Hepatocyte (in vitro differentiated cells): ENCODE data around the gene CIZ1. TPM values are rescaled to one million over a fixed set of nuclear protein-coding genes. Genes with fewer than 3 reads are reported as not detected.

Source experiments
- DNase-seq: peaks from one replicate; pipeline ENCODE4 v3.0.0-alpha.2; 2016; ENCODE audit warnings: low spot score
- H2AFZ ChIP-seq: fragments of 200-600 bp; sonication (generic); 2 replicates; pipeline ENCODE4 v1.6.0; 2016; ENCODE audit warnings: antibody characterized with exemption, mild to moderate bottlenecking
- H3K27ac ChIP-seq: fragments of 200-600 bp; sonication (generic); 2 replicates; pipeline ENCODE4 v1.5.1; 2016; ENCODE audit warnings: mild to moderate bottlenecking
- H3K27me3 ChIP-seq: fragments of 200-600 bp; sonication (generic); 2 replicates; pipeline ENCODE4 v1.6.1; 2016
- H3K36me3 ChIP-seq: fragments of 200-600 bp; sonication (generic); replicated peaks from 2 replicates; pipeline ENCODE4 v1.5.1; 2016; ENCODE audit warnings: low read depth; ENCODE audit not compliant: insufficient read depth
- H3K4me1 ChIP-seq: fragments of 200-600 bp; sonication (generic); 2 replicates; pipeline ENCODE4 v1.5.1; 2016; ENCODE audit warnings: mild to moderate bottlenecking, moderate library complexity; ENCODE audit not compliant: insufficient read depth
- H3K4me2 ChIP-seq: fragments of 200-600 bp; sonication (generic); 2 replicates; pipeline ENCODE4 v1.6.0; 2016
- H3K4me3 ChIP-seq: fragments of 200-600 bp; sonication (generic); 2 replicates; pipeline ENCODE4 v1.5.1; 2016; ENCODE audit warnings: mild to moderate bottlenecking
- H3K79me2 ChIP-seq: fragments of 200-600 bp; sonication (generic); 2 replicates; pipeline ENCODE4 v1.6.0; 2017; ENCODE audit warnings: mild to moderate bottlenecking
- H3K9me2 ChIP-seq: fragments of 200-600 bp; sonication (generic); replicated peaks from 2 replicates; pipeline ENCODE4 v1.6.0; 2017; ENCODE audit warnings: mild to moderate bottlenecking; ENCODE audit not compliant: insufficient read depth
- H3K9me3 ChIP-seq: fragments of 200-600 bp; sonication (generic); 2 replicates; pipeline ENCODE4 v1.5.1; 2016; ENCODE audit warnings: low read depth, mild to moderate bottlenecking
- H4K20me1 ChIP-seq: fragments of 200-600 bp; sonication (generic); 2 replicates; pipeline ENCODE4 v1.6.0; 2016; ENCODE audit warnings: mild to moderate bottlenecking; ENCODE audit not compliant: insufficient read depth, poor library complexity, severe bottlenecking
- EZH2 ChIP-seq: fragments of 200-600 bp; sonication (generic); IDR thresholded peaks from 2 replicates; pipeline ENCODE4 v1.6.1; 2016; ENCODE audit warnings: antibody characterized with exemption, mild to moderate bottlenecking, borderline replicate concordance
- EZH2phosphoT487 ChIP-seq: fragments of 200-600 bp; sonication (generic); IDR thresholded peaks from one replicate; pipeline ENCODE4 v1.6.1; 2018; ENCODE audit warnings: antibody characterized with exemption, mild to moderate bottlenecking, low read depth, moderate library complexity; ENCODE audit not compliant: unreplicated experiment, severe bottlenecking
- WGBS: methylation state at CpG from one replicate; pipeline ENCODE4 v1.1.6; 2016; ENCODE audit warnings: low lambda C conversion rate; ENCODE audit errors: missing lambda C conversion rate; 5-methylcytosine and 5-hydroxymethylcytosine counted together
- polyA plus RNA-seq: library from polyadenylated mRNA; unstranded; fragments of >200 nt; fragmentation: Nextera tagmentation; extraction: Ambion mirVana; gene quantifications from 2 replicates; pipeline ENCODE4 v1.2.1, GENCODE V29; 2016
- total RNA-seq: library from RNA; depleted of rRNA; stranded (reverse); fragments of >200 nt; gene quantifications from 2 replicates; pipeline ENCODE4 v1.2.3, GENCODE V29; 2014
- TF ChIP-seq, protein P1 (sequence below): fragments of 200-600 bp; sonication (generic); IDR thresholded peaks from 2 replicates; pipeline ENCODE4 v1.5.1; 2016; ENCODE audit warnings: antibody characterized with exemption, mild to moderate bottlenecking; ENCODE audit not compliant: poor library complexity

CIZ1 gene
- total and polyA plus RNA-seq, 2 experiments from 2014 or later = 31.0 to 85.6 TPM

DNA sequence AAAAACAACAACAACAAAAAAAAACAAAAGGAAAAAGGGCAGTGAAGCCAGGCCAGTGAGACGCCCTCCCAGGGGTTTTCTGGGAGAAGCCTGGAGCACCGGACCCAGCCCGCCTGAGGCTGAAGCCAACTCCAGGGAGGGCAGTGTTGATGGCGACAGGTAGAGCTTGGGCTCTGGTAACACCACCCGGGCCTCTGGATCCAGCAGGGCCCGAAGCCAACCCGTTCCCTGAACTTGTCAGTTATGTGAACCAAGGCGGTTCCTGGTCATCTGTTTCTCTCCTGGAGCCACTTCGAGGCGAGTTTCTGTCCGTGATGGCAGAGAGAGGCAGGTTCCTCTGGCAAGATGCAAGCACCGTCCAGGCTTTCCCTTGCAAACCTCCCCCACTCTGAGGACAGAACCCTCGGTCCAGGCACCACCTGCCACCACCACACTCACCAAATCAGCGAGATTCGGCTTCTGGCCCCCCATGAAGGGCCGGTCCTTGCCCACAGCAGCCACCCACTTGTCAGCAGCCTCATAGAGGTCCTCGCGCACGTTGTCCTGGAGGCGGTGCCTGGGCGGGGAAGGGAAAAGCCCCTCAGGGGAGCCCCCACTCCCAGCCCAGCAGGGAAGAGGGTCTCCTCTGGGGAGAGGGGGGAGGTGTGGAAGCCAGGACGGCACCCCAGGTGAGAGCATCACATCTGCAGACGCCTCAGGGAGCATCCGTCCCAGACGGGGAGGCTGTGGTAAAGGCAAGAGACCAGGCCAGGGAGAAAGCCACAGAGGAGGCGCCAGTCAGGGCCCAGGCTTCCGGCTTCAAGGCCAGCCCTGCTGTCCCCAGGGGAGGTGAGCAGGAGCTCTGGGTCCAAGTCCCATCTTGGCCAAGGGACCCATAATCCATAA is 69.2 kb downstream of the CIZ1 start:
- Histone ChIP-seq H3K9me2 (no peaks in the 10 kb centered on the region), H3K79me2 (peaks cover 24% of the 10 kb centered on the region), H3K4me3 (no peak overlapping the region), H3K27me3 (no peaks in the 10 kb centered on the region), H3K27ac (no peak overlapping the region), H3K36me3 (no peaks in the 10 kb centered on the region), H3K9me3 (no peaks in the 10 kb centered on the region), H3K4me1 (peaks cover 13% of the 10 kb centered on the region), H3K4me2 (no peak overlapping the region), H4K20me1 (no peaks in the 10 kb centered on the region), H2AFZ (no peak overlapping the region)
- DNase-seq = no peak
- 96% methylated on average over 25 of the region's 27 CpGs for WGBS
- no peak for TF ChIP-seq EZH2phosphoT487
- TF ChIP-seq, protein P1, sequence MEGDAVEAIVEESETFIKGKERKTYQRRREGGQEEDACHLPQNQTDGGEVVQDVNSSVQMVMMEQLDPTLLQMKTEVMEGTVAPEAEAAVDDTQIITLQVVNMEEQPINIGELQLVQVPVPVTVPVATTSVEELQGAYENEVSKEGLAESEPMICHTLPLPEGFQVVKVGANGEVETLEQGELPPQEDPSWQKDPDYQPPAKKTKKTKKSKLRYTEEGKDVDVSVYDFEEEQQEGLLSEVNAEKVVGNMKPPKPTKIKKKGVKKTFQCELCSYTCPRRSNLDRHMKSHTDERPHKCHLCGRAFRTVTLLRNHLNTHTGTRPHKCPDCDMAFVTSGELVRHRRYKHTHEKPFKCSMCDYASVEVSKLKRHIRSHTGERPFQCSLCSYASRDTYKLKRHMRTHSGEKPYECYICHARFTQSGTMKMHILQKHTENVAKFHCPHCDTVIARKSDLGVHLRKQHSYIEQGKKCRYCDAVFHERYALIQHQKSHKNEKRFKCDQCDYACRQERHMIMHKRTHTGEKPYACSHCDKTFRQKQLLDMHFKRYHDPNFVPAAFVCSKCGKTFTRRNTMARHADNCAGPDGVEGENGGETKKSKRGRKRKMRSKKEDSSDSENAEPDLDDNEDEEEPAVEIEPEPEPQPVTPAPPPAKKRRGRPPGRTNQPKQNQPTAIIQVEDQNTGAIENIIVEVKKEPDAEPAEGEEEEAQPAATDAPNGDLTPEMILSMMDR = no peak

DNA sequence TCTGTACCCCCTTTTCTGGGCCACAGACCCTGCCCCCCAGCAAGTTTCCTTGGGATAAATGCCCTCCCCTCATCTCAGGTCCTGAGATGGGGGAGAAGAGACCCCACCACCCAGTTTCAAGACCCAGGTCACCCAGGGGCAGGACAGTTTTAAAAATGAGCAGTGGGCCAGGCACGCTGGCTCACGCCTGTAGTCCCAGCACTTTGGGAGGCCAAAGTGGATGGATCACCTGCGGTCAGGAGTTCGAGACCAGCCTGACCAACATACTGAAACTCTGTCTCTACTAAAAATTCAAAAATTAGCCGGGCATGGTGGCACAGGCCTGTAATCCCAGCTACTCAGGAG is 69.9 kb downstream of the CIZ1 start:
- Histone ChIP-seq H3K79me2 (peaks cover 18% of the 10 kb centered on the region), H3K4me3 (no peak overlapping the region), H3K27me3 (no peaks in the 10 kb centered on the region), H2AFZ (no peak overlapping the region), H3K27ac (no peak overlapping the region), H3K36me3 (no peaks in the 10 kb centered on the region), H3K4me1 (peaks cover 12% of the 10 kb centered on the region), H3K4me2 (no peak overlapping the region), H3K9me3 (no peaks in the 10 kb centered on the region), H4K20me1 (no peaks in the 10 kb centered on the region), H3K9me2 (no peaks in the 10 kb centered on the region)
- TF ChIP-seq EZH2 (no peak), EZH2phosphoT487 (no peak)
- TF ChIP-seq, protein P1 = no peak
- no peak for DNase-seq
- WGBS = 93% methylated on average over 5 of the region's 5 CpGs

DNA sequence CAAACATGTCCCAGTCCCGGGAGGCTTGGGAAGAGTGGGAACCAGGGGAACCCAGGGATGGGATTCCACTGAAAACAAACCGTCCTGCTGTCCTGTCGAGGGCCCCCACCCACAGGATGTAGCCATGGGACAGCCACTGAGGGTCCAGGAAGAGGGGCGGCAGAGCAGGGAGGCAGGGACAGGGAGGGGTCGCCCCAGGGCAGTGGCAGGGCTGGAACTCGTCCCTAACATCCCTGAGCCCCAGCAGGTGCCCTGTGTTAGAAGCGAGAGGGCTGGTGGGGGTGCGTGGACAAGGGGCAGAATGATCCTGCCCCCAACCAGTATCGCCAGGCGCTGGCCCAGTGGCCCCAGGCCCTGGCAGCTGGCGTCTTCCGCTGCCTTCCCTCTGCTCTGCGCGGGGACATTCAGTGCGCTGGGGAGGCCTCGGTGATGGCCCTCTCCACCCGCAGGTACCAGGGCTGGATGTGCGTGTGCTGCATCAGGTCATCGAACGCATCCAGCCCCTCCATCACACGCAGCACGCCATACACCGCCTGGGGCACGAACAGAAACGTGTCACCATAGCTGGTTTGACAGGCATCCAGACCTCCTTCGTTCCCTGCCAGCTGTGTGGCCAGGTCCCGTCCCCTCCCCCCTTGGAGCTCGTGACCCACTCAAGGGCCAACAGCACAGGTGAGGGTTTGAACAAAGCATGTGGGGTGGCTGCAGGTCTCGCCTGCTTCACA is 70.5 kb downstream of the CIZ1 start:
- Histone ChIP-seq H4K20me1 (no peaks in the 10 kb centered on the region), H3K27ac (no peak overlapping the region), H3K36me3 (no peaks in the 10 kb centered on the region), H3K9me3 (no peaks in the 10 kb centered on the region), H3K27me3 (no peaks in the 10 kb centered on the region), H3K4me2 (no peak overlapping the region), H3K4me1 (peaks cover 7% of the 10 kb centered on the region), H3K9me2 (no peaks in the 10 kb centered on the region), H2AFZ (no peak overlapping the region), H3K79me2 (peaks cover 12% of the 10 kb centered on the region), H3K4me3 (no peak overlapping the region)
- TF ChIP-seq, protein P1 = no peak
- TF ChIP-seq EZH2phosphoT487 (no peak), EZH2 (no peak)
- WGBS = 88% methylated on average over 25 of the region's 29 CpGs
- DNase-seq = no peak
